ENCODE measurements around the gene ZFAND3.

The ZFAND3 gene

DNA sequence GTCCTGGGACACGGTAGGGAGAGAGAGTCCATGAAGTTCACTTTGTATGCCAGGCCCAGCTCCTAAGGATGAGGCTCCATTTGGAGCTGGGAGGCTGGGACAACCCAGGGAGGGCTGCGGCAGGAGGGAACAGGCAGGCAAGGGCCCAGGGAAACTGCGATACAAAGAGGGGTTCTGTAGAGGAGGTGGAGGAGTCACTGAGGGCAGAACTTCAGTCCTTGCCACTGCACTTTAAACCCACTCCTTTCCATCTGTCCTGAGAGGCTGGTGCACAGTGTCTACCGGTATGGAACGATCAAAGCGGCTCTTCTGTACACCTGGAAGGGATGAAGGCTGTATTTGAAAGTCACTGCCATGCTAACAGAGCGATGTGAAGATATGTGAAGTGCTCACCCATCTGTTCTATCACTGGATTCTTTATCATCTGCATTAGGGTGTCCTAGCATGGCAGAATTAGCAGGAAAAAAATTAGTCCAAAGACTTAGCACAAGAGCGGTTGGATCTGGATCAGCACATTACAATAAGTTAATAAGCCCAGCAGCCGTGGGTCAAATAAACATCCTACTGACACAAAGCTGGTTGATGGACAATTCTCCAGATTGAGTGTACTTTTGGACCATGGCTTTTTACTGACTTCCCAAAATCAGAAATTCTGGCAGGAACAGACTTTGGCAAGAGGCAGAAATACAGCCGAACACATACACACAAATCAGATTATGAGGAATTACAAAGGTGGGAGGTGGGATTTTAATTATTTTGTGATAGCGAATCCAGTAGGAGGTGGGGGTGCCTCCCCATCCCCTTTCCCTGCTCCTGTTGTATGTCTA is 20.9 kb upstream of the ZFAND3 start:
- no peak for DNase-seq (ENCODE audit: low read depth in 2 of 2)

GRCh38 chr6:37799263-37799644 is 20.3 kb upstream of the ZFAND3 start:
- no peak for DNase-seq (ENCODE audit: low read depth in 2 of 2)

DNA sequence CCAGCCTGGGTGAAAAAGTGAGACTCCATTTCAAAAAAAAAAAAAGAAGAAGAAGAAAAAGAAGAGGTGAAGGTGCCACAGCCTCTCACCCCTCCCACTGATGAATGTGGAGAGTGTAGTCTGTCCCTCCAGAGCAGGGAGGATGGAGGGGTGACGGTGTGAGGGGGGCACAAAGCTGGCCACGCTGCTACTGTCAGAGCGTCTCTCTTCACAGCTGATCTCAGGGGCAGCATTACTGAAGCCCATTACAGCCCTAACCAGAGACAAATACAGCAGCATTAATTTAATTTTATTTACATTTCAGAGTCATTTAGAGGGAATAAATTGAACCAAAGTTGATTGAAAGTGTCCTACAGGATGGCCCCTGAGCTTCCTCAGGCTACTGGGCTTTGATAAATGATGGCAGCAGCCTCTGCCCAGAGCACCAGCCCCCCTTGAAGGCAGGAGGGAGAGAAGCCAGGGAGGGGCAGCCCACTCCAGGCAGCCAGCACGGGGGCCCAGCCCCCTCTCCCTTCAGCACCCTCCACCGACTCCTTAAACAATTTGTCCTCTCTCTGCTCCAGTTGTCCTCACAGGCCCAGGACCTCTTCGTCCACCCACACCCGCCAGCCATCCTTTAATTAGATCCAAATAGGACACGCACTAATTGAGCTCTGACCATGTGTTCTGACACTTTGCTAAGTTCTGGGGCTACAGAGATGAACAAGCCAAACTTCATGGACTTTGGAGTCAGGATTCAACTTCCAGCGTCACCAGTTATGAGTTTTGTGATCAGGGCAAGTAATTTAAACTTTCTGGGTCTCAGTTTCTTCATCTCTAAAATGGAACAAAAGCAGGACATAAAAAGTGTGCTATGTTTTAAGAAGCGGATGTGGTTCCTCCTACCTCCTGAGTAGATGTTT is 18.6 kb upstream of the ZFAND3 start:
- DNase-seq (ENCODE audit: low read depth in 2 of 2): no peak

GRCh38 chr6:37801605-37801940 is 18.0 kb upstream of the ZFAND3 start:
- no peak for DNase-seq (ENCODE audit: low read depth in 2 of 2)

- DNase-seq (ENCODE audit: low read depth in 2 of 2): no peak
Observed at GRCh38 chr6:37802810-37803209, 16.7 kb upstream of the ZFAND3 start.

DNA sequence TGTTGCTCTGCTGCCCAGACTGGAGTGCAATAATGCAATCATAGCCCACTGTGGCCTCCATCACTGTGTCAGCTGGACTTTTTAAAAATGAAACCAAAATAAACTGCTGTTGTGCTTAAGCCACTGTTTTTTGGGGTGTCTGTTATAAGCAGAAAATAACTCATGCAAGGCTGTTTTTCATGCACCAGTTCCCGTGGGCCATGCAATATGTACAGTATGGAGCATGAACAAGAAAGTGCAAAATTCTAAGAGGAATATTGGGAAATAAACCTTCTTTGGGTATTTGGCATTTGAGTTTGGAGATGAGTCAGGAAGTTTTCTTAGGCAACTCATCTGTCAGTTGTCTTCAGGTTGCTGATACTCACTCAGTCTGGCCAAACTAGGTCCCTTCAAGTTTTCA is 14.9 kb upstream of the ZFAND3 start:
- no peak for DNase-seq (ENCODE audit: low read depth in 2 of 2)

DNA sequence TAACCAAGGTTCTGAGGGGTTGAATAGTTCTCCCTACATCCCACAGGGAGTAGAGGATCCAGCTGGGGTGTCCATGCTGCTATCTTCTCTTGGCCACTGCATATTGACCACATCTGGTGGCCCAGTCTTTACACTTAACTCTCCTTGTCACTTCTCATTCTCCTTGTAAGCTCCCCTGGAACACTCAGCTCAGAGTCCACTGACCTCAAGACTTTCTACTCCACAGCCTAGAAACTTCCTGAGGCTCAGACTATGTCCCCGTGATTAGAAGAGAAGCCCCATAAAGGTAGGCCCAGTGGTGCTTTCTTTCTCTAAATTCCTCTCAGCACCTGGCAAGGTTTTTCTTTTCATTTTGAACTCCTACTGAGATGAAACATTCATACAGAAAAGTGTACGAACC is 13.3 kb upstream of the ZFAND3 start:
- no peak for DNase-seq (ENCODE audit: low read depth in 2 of 2)

DNA sequence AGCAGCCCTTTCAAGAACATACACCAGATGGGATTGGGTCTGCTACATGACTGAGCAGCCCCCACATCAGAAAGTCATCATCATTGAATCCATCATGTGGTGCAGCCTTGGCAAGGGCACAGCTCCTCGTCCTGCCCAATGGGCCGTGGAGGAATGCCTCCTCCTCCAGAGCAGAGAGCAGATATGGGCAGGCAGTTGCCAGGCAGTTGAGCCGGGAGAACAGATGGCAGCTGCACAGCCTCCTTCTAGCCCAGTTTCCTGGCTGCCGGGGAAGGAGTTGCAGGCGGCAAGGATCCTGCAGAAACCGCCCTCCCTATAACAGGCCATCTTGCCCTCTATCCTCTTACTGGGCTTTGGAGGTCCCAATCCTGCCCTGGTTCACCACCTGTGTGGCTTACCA is 11.9 kb upstream of the ZFAND3 start:
- no peak for DNase-seq (ENCODE audit: low read depth in 2 of 2)

DNA sequence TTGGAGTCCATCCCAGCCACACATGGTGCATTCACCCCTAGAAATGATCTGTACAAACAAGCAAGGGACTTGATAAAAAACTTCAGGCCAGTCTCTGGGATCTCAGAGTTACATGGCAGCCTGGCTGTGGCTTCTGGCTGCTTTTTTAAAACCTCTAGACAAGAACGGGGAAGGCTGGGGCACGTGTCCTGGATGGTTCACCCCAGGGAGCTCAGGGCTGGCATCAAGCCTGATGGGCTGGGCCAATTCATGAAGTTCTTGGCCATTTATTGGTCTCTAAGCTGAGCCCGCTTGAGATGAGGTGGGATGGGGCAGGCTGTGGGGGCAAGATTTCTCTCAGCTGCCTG is 10.4 kb upstream of the ZFAND3 start:
- no peak for DNase-seq (ENCODE audit: low read depth in 2 of 2)

- no peak for DNase-seq (ENCODE audit: low read depth in 2 of 2)
Observed at GRCh38 chr6:37812841-37813240, 6.7 kb upstream of the ZFAND3 start.

GRCh38 chr6:37814374-37814773 is 5.2 kb upstream of the ZFAND3 start:
- DNase-seq (ENCODE audit: low read depth in 2 of 2): no peak

- DNase-seq (ENCODE audit: low read depth in 2 of 2): no peak
Observed at GRCh38 chr6:37816599-37817375, 2.7 kb upstream of the ZFAND3 start.

GRCh38 chr6:37818536-37819176 is 871 bp upstream of the ZFAND3 start:
- DNase-seq (ENCODE audit: low read depth in 2 of 2): peak; percentile 94 to 96

DNA sequence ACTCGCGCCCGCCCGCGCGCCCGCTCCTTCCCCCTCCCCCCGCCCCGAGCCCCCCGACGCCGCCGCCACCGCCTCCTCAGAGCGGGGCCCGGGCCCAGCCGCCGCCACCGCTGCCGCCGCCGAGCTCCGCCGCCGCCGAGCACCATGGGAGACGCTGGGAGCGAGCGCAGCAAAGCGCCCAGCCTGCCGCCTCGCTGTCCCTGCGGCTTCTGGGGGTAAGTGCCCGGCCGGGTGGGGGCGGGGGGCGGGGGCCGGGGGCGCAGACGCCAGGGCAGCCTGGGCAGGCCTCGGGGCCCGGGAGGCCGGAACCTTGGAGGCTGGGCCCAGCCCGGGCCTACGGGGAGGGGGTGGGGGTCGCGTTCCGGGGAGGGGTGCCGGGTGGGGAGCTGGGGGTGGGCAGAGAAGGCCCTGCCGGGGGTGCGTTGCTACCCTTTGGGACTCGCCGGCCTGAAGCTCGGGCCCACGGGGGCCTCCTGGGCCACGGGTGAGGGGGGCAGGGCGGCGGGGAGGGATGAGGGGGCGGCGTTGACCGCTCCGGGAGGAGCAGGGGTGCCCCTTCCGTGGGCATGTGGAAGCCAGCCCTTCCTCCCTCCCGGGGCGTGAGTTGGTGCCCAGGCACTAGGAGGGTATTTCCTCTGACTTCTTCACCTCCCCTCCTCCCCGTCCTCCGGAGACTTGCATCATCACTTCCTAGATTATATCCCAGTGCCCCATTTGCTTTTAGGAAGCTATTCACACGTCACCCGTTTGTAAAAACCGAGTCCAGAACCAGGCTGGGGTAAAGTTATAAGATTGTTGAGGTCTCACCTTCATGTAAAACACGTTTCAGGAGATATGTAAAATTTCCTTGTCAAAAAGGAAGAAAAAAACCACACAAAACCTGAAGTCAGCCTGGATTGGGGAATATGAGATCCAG is 533 bp downstream of the ZFAND3 start:
- peak; percentile 24 to 32 for DNase-seq (ENCODE audit: low read depth in 2 of 2)

DNA sequence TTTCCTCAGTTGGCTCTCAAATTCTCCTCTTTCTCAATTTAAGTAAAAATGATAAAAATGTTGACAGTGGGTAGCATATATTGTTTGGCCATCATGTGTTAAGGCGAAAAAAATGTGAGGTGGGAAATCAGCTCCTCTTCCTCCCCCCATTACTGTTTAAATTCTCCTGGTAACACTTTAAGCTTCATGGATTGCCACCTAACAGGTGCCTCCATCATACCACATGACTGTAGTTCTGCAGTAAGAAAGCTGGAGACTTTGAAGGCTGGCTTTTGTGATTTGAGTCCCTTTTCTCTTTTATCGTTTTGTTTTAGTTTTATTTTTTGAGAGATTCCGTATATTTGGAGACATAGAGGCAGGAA is 1.2 kb downstream of the ZFAND3 start:
- no peak for DNase-seq (ENCODE audit: low read depth in 2 of 2)

DNA sequence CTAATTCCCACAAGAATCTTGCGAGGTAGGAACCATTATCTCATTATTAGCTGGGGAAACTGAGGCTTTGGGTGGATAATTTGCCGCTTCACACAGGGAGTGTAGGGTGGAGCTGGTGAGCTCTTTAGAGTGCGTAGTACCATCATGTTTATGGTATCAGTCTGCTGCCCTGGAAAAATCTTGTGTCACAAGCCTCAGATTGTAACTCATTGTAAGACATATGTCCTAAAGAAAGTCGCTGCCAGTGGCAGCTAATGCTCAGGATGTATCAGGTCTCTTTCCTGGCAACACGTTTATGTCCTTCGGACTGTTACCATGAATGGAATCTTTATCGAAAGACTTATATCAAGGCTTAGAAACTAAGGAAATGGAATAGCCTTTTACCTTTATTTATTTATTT is 1.9 kb downstream of the ZFAND3 start:
- DNase-seq (ENCODE audit: low read depth in 2 of 2): no peak

DNA sequence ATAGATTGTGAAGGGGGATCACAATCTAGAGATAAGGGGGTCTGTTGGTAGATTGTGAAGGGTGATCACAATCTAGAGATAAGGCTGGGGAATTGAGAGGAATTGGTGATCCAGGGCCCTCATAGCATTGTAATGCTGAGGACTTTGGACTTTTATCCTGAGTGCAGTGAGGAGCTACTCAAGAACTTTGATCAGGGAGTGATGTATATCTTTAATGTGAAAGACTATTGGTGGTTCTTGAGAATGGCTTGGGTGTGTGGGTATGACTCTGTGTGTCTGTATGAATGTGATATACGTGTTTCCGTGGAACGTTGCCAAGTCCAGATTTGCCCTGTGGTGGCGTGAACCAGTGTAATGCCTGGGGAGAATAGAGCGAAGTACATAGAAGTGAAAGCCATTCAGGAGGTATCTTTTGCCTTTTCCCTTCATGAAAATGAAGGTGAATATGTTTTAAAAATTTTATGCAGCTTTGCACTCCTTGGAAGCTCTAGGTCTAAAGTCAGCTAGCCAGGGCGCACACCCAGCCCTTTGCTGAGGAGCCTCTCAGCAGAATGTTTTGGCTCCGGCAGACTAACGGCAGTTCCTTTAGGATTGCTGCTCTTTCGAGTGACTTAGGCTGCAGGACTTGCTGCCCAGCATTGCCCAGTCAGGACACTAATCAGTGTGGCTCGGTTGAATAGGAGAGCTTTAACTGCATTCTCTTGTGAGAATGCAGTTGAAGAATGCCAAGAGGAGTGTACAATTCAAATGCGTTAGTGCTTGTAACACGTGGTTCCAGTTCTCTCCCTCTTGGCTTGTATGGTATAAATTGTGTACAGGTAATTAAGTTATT is 3.5 kb downstream of the ZFAND3 start:
- DNase-seq (ENCODE audit: low read depth in 2 of 2): no peak

GRCh38 chr6:37824170-37824569 is 4.6 kb downstream of the ZFAND3 start:
- DNase-seq (ENCODE audit: low read depth in 2 of 2): no peak

DNA sequence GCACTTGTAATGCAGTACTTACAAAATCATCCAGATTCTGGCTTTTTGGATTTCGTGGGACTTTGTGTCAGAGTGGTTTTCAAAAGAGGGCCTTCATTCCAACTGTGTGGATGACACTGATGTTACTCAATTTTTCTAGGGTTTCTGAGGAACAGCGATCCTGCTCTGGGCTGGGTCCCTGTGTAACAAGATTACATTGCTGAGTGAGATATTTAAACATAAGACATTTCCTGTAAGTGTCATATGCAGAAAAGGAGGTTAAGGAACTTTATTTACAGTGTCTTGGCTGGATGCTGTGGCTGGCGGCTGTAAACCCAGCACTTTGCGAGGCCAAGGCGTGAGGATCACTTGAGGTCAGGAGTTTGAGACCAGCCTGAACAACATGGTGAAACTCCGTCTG is 6.7 kb downstream of the ZFAND3 start:
- DNase-seq (ENCODE audit: low read depth in 2 of 2): no peak

GRCh38 chr6:37826993-37827392 is 7.5 kb downstream of the ZFAND3 start:
- no peak for DNase-seq (ENCODE audit: low read depth in 2 of 2)
